GM10248 (cell line): ENCODE data around the gene FAM120AOS.

Source experiments
- CTCF ChIA-PET: fragments of 300-600 bp; sonication (Branson Sonifier 250); formaldehyde crosslinking; extraction: SDS; loops from one replicate; lab custom pipeline; 2021; ENCODE audit warnings: antibody characterized with exemption; lab: Yijun Ruan, JAX
- POLR2A ChIA-PET: fragments of 350-650 bp; sonication (Branson Sonifier 250); formaldehyde crosslinking; extraction: SDS; loops from one replicate; lab custom pipeline; 2020; ENCODE audit warnings: antibody characterized with exemption; lab: Yijun Ruan, JAX
- DNase-seq: peaks from one replicate; pipeline ENCODE4 v3.0.0; 2012; ENCODE audit errors: extremely low spot score
- CTCF ChIP-seq: IDR thresholded peaks from 2 replicates; pipeline ENCODE4 v1.5.1; 2012; ENCODE audit warnings: mild to moderate bottlenecking, low read depth; ENCODE audit errors: extremely low read depth, missing control alignments, control extremely low read depth

The FAM120AOS gene

DNA sequence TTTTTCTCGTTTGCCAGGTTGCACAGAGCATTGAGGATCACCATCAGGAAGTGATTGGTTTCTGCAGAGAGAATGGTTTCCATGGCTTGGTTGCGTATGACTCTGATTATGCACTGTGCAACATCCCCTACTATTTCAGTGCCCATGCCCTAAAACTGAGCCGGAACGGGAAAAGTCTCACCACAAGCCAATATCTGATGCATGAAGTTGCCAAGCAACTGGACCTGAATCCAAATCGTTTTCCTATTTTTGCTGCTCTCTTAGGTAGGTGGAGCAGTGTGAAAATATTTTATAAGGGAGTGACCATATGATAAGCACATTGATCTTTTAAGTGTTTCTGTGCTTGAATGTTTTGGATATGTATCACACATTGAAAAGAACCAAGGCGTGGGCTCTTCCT is 17.7 kb upstream of the FAM120AOS start:
- no peak for TF ChIP-seq CTCF
- POLR2A ChIA-PET: no interaction called here
- CTCF ChIA-PET: interaction anchor here (0.9 to 1.7 kb wide), 2 partner anchors 17 to 95 kb away, joined by 3 to 7 read pairs; partner anchors contain the start of gene FAM120AOS
- no peak for DNase-seq

- no peak for TF ChIP-seq CTCF
- no peak for DNase-seq
- ChIA-PET CTCF (interaction anchor here (0.9 kb wide), 1 partner anchor 17 kb away, joined by 3 read pairs; the partner anchor contains the start of gene FAM120AOS), POLR2A (no interaction called here)
Measured at GRCh38 chr9:93470391-93470790, 17.0 kb upstream of the FAM120AOS start.

- TF ChIP-seq CTCF: no peak
- POLR2A ChIA-PET: no interaction called here
- DNase-seq: no peak
- CTCF ChIA-PET: interaction anchor here (0.6 to 2.1 kb wide), 4 partner anchors 9 to 98 kb away, joined by 3 to 7 read pairs (median 4); partner anchors contain the start of gene FAM120AOS
Measured at GRCh38 chr9:93468763-93469456, 15.5 kb upstream of the FAM120AOS start.

- no peak for TF ChIP-seq CTCF
- no peak for DNase-seq
- ChIA-PET POLR2A (no interaction called here), CTCF (interaction anchor here (2.1 kb wide), 1 partner anchor 14 kb away, joined by 7 read pairs; the partner anchor contains the start of gene FAM120AOS)
Measured at GRCh38 chr9:93467462-93467861, 14.1 kb upstream of the FAM120AOS start.

DNA sequence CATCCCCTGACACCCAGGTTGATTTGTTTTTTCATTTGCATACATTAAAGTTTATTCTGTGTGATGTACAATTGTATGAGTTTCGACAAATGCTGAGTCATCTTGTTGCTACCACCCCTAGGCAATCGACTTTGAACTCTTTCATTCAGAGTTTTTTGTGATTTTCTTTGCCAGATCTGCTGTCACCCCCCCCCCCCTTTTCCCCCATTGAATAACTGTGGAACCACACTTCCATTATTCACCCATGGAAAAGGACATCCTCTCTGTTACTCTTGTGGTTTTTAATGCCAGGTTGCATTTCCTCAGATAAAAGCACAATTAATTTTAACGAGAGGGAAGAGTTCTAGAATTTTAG is 13.7 kb upstream of the FAM120AOS start:
- POLR2A ChIA-PET: no interaction called here
- CTCF ChIA-PET: no interaction called here
- no peak for TF ChIP-seq CTCF
- no peak for DNase-seq

- no peak for DNase-seq
- ChIA-PET CTCF (interaction anchor here (0.6 to 1.2 kb wide), 2 partner anchors 13 to 100 kb away, joined by 3 to 5 read pairs; no protein-coding TSS in a partner anchor), POLR2A (no interaction called here)
- TF ChIP-seq CTCF: no peak
Measured at GRCh38 chr9:93466416-93467061, 13.2 kb upstream of the FAM120AOS start.
